H1 (cell line): ENCODE data around the gene AGPS. TPM values are rescaled to one million over a fixed set of nuclear protein-coding genes. Genes with fewer than 3 reads are reported as not detected.

ENCODE experiments used
- BCL11A ChIP-seq, 2 experiments: IDR thresholded peaks; one replicate each; pipeline ENCODE4 v1.6.1; 2011; ENCODE audit warnings: low read depth in 2 of 2, low read length in 2 of 2, mild to moderate bottlenecking in 2 of 2
- CTBP2 ChIP-seq: IDR thresholded peaks from 2 replicates; pipeline ENCODE4 v1.7.0; 2011; ENCODE audit warnings: borderline replicate concordance, mild to moderate bottlenecking, moderate library complexity, mixed read lengths, low read length; ENCODE audit not compliant: insufficient read depth, insufficient read length
- EP300 ChIP-seq, 2 experiments: IDR thresholded peaks; 1 replicate in 1 of 2; 2 replicates in 1 of 2; pipeline ENCODE4 v1.6.1; 2011 to 2012; ENCODE audit warnings: low read depth in 2 of 2, low read length in 2 of 2, mild to moderate bottlenecking in 2 of 2, borderline replicate concordance in 1 of 2, inconsistent platforms in 1 of 2, moderate library complexity in 1 of 2
- RXRA ChIP-seq: IDR thresholded peaks from 2 replicates; pipeline ENCODE4 v1.6.1; 2011; ENCODE audit warnings: low read depth, mild to moderate bottlenecking, low read length, moderate library complexity; ENCODE audit not compliant: insufficient read depth
- TAF1 ChIP-seq: IDR thresholded peaks from 2 replicates; pipeline ENCODE4 v1.6.1; 2011; ENCODE audit warnings: mild to moderate bottlenecking, low read depth, low read length
- TBP ChIP-seq: IDR thresholded peaks from 2 replicates; pipeline ENCODE4 v1.6.1; 2011; ENCODE audit warnings: low read depth, low read length, improper control_type of control experiment
- polyA plus RNA-seq, 7 experiments: library from polyadenylated mRNA; depleted of rRNA in 3 of 7; stranded (reverse) in 5 of 7; unstranded in 2 of 7; fragments of >200 nt in 5 of 7; fragments of 200-250 nt in 2 of 7; gene quantifications; 1 replicate in 5 of 7; 2 replicates in 1 of 7; 4 replicates in 1 of 7; pipeline versions ENCODE4 v1.2.1 to v1.2.3, GENCODE V29; 2011 to 2013; ENCODE audit warnings: missing spikeins in 2 of 7, mixed read lengths in 2 of 7
- total RNA-seq: library from RNA; stranded (reverse); fragmentation: NEBNext Ultra II Directional; extraction: Animal tissue kit (Norgen Biotek cat#: 25700); gene quantifications from 2 replicates; pipeline ENCODE4 v1.2.1, GENCODE V29; 2021

Gene AGPS
- total and polyA plus RNA-seq, 2 of the 8 experiments (the other 6 are each of a cell fraction or from before 2014, with no cell fraction given): 7.3 to 57.8 TPM

DNA sequence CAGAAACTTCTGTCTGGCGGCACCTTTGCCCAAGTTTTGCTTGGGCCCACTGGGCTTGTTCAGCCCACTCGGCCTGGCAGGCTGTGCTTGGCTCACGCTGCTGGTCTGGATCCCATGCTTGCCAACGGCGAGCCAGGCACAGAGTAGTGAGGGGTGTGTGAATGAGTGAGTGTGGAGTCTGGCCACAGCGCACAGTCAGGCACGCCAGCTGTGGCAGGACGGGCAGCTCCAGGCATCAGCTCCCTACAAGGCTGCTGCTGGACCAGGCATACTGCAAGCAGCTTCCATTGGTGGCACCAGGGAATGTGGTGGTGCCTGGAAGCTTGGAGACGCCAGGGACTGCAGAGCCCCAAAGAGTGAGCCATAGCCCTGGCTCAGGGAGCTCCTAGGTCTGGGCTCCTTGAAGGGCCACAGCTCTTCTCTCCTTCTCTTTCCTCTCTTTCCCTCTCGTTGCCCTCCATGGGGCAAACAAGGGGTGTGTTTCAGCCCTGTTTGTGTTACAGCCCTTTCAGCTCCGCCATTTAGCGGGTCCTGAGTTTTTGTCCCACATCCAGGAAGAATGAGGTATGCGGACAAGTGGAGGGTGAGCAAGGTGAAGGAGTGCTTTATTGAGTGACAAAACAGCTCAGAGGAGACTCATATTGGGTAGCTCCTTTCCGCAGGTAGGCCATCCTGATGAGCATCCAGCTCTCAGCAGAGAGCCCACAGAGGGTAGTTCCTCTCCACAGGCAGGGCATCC lies 73.0 kb downstream of the AGPS start (continued):
- no peak for TF ChIP-seq RXRA
- no peak for TF ChIP-seq BCL11A (IDR thresholded peaks at IDR 0.05; ENCODE audit: low read depth in 2 of 2, low read length in 2 of 2)
- TF ChIP-seq EP300 (IDR thresholded peaks at IDR 0.05; ENCODE audit: borderline replicate concordance in 1 of 2, low read depth in 2 of 2, low read length in 2 of 2): no peak
- no peak for TF ChIP-seq CTBP2
- TF ChIP-seq TAF1: no peak
- no peak for TF ChIP-seq TBP
